Femur (tissue), 1 donor: ENCODE results near the gene NANOS3.

Experiments used
- DNase-seq: peaks from one replicate; pipeline ENCODE4 v3.0.0-alpha.2; 2017

Gene NANOS3

DNA sequence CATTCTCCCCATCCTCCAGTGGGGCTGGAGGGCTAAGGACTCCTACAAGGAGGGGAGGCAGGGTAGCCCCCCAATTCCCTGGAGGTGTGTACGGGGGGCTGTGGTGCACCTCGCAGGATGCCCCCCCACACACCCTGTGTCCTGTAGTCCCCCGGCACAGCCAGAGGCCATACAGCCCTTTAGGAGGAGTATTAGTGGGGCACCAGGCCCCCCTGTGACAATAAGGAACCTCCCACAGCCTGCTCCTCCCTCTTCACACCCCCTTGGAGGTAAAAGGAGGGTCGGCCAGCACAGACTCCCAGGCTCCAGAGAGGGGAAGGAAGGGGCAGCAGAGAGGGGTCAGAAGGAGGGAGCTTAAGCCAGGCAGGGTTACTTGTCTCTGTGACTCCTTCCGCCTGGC lies at the start of gene NANOS3:
TSS of gene NANOS3 (plus strand) at position 301 of the 400 bp plus-strand sequence. CDS start 115 bp downstream, outside the sequence.
- DNase-seq = peak; percentile 22

DNA sequence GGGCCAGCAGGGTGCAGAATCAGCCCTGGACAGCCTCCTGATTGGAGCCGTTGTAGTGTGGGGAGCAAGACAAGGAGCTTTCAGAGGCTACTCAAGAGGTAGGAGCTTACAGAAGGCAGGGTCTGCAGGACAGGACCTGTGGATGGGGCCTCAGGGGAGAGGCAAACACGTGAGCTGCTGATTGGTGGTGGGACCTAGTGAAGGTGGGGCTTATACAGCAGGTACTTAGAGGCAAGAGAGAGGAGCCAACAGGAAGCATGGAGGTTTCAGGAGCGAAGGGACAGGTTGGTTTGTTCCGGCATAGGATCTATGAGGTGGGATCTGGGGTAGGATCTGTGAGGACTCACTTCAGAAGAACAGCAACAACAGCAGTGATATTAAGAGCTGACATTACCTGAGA lies 49.3 kb upstream of the NANOS3 start:
- no peak for DNase-seq

DNA sequence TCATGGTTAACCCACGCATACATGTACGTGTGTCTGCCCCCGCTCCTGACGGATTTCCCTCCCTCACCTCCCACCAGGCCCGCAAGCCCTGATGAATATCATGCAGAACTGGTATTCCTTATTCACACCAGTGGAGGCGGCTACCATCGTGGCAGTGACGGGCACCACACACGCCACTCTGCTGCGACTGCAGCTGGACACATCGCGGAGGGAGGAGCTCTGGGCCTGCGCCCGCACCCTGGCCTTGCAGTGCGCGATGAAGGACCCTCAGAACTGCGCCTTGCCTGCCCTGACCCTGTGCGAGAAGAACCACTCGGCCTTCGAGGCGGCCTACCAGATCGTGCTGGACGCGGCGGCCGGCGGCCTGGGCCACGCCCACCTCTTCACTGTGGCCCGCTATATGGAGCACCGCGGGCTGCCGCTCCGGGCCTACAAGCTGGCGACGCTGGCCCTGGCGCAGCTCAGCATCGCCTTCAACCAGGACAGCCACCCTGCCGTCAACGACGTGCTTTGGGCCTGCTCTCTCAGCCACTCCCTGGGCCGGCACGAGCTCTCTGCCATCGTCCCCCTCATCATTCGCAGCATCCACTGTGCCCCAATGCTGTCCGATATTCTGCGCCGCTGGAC lies 46.7 kb upstream of the NANOS3 start:
- DNase-seq = peak; percentile 45

DNA sequence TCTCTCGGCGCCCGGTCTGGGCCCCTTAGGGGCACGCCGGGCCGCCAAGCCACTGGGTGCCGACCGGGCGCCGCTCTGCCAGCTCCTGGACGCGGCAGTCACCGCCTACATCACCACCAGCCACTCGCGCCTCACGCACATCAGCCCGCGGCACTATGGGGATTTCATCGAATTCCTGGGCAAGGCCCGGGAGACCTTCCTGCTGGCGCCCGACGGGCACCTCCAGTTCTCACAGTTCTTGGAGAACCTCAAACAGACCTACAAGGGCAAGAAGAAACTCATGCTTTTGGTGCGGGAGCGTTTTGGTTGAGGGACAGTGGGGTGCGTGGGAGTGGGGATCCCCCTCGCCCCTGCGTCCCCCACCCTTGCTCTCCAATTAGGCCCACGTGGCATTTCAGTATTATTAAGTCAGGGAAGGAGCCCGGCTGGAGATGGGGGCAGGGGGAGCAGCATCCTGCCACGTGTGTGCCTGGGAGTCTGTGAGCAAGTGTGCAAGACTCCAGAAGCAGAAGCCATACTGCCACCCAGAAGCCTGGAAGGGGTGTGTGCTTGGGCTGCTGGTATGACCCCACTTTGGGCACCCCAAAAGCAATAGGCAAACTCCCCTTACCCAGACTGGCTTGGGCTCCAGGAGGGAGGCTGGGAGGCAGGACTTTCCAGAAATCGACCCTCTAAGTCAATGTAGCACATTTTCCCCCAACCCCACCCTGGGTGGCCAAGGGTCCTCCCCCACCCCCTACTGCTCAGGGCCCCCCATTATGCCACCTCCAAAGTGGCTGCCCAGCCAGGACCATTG lies 46.0 kb upstream of the NANOS3 start:
- DNase-seq = peak; percentile 60

DNA sequence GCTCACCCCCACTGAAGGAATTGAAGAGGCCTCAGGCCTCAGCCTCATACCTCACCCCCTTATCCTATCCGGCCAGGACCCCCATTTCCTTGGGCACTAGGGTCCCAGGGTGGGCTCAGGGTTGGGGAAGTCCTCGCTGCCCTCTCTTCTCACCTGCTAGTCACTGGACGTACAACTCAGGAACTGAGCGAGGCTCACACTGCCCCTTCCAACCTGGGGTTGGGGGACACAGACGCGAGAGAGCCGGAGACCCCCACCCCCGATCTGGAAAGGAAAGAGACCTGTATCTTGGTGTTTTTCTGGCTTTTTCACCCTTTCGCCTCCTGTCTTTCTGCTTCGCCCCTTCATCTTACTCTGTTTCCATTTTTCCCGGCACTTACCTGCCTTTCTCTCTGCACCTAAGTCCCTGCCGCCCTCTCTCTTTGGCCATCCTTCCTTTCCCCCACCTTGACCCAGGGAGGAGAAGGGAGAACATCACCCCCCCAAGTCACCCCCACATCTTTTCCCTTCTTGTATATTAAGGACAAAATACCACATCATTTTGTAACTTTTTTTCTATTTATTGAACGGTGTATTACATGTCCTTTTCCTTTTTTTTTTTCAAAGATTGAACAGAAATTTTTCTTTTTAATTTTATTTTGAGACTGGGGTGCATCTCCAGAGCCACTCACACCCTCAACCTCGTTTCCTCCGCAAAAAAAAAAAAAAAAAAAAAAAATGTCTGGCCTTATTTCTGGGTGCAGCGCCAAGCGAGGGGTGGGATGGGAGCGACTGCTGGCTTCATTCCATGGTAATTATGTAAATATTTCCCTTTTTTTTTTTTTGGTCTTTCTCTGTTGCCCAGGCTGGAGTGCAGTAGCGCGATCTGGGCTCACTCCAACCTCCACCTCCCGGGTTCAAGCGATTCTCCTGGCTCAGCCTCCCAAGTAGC lies 45.1 kb upstream of the NANOS3 start:
- DNase-seq = peak; percentile 44

DNA sequence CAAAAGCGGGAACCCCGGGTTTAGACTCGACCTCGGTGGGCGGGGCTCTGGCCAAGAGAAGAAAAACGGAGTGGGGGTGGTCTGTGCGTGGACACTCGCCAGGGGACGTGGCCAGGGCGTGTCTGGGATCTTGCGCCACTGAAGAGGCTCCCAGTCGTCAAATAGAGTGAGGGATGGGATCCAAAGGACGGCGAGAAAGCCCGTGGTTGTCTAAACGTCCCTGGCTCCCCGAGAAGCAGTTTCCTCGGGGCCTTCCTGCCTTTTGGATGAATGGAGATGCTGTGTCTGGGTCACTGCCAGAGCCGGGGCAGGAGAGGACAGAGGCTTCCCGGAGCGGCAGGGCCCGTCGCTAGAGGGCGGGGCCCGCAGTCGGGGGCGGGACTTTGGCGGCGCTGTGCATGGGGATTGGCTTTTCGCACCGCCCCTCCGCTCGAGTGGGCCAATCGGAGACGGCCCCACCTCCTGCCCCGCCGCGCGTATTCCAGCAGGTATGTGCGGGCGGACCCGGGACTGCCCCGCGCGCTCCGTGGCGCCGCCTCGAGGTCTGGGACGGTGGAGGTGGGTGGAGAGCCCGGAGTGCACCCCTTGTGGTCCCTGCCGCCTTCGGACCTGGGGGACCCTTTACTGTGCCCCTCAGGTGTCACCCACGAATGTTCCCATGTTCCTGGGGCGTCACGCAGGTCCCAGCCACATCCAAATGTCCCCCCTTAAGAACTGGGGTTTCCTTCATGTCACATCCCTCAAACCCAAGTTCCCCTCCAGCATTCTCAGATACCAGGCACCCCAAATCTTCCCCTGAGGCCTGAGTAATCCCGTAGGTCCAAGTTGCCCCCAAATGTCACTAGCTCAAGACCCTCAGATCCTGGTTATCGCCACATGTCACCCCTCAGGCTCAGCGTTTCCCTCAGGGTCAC lies 43.3 kb upstream of the NANOS3 start:
- DNase-seq = peak; percentile 95

DNA sequence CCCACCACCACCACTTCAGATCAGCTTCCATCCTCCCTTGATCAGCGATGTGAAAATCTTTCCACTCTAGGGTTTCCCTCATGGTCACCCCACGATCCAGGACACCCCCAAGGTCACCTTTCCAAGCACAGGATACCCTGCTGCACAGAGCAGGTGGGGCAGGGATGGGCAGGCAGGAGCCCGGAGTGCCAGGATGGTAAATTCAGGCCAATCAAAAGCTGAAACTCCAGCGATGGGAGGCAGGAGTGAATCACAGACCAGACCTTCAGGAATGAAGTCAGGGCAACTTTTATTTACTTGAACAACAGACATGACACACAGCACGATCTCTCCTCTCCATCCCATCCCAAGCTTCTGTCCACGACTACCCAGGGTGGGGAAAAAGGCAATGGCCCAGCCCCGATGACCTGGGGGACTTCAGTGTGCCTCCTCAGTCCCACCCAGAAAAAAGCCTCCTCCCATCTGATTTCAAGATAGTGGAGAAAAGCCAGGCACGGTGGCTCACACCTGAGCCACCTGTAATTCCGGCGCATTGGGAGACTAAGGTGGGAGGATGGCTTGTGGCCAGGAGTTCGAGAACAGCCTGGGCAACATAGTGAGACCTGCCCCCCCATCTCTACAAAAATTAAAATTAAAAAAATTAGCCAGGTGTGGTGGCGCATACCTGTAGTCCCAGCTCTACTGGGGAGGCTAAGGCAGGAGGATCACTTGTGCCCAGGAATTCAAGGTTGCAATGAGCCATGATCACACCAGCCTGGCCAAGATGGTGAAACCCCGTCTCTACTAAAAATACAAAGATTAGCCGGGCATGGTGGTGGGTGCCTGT lies 42.5 kb upstream of the NANOS3 start:
- DNase-seq = peak; percentile 35

DNA sequence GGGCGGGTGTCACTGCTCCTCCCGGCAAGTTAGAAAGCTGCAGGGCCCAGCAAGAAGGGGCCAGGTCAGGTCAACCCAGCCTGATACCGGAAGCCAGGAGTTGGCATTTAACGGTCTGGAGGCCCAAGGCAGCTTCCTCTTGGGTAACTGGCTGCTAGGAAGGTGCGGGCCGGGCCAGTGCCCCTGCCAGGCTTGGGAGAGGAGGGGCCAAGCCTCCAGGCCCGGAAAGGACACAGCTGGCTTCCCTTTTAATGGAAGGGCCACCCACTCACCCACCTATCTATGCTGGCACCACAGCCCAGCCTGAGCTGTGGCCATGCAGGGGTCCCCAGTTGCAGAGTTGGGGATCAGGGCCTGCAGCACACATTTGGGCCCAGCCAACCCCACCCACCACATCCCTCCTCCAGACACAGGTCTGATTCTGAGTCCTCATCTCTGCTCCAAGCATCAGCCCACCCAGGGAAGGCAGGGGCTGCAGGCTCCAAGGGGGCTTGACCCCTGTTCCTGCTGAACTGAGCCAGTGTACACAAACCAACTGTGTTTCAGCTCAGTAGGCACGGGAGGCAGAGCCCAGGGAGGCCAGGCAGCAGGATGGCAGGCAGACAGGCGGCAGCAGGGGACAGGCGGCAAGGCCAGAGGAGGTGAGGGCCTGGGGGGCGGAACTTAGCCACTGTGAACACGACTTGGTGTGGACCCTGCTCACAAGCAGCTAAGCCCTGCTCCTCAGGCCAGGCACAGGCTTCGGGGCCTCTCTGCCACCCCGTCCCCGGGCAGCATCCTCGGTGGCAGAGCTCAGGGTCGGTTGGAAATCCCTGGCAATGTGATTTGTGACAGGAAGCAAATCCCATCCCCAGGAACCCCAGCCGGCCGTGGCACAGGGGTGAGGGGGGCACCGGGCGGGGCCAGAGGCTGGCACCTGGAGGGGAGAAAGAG lies 40.9 kb upstream of the NANOS3 start:
- peak; percentile 74 for DNase-seq

DNA sequence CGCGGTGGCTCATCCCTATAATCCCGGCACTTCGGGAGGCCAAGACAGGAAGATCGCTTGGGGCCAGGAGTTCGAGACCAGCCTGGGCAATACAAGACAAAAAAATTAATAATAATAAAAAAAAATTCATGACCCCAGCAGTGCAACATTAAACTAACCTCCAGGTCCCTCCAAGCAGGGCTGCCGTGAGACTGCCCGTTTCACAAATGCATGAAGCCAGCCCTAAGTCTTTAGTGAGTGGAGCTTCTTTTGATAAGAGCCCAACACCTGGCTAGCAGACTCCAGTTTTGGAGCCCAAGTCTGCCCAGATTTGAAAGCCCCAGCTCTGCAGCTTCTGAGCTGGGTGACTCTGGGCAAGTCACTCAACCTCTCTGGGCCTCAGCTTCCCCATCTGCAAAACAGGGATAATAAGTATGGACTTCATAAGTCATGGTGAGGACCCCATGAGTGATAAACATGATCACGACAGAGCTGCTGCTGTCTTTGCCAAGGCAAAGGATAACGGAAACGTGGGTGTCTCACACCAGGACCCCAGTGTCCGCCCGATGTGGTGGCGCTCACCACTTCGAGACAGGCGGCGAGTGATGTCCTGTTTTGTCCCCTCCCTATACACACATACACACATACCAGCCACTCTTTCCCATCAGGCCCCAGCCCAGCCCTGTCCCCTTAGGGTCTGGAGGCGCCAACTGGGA lies 38.4 kb upstream of the NANOS3 start:
- no peak for DNase-seq

DNA sequence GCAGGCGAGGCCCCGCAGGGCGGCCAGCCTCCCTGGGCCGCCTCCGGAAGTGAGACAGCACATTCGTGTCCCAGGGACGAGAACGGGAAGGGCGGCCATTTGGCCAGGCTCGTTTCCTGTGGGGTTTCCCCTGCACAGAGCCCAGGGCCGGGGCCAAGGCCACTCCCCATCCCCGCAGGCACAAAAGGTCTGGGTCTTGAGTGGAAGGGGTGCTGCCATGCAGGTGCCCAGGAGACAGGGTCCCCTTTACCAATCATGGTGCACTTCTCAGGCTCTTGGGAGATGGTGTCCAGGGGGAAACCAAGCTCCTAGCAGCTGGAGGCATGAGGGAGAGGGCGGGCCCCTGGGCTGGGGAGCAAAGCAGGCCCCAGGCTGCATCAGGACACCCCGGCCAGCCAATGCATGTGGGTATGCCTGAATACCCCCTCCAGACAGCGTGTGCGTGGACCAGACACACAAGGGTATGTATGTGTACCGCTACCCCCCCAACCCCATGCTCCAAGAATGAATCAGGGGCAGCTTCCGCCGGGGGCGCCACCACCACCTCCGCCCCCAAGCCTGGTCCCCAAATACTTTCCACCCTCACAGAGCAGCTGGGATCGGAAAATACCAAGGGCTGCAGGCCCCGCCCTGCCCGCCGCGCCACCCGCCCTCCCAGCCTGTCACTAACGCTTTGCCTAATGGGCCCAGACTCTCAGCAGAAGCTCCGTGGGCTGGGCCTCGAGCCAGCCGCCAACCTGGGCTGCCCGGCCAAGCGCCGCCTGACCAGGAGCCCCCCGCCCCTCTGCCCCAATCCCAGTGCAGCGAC lies 37.6 kb upstream of the NANOS3 start:
- peak; percentile 93 for DNase-seq

DNA sequence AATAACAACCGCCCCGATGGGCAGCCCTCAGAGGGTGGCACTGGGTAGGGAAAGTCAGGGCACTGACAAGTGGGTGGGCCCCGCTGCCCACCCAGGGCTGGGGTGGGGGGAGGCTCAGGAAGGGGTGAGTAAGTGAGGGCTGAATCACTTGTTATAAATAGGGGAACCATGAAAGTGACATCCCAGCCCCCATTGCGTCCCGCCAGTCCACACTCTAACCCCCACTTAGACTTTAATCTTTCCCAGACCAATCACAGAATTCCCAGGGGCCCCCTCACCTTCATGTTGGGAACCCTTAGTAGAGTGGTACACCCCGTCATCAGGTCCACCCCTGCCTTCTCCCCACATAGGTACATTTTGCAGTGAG lies 37.0 kb upstream of the NANOS3 start:
- DNase-seq = no peak

DNA sequence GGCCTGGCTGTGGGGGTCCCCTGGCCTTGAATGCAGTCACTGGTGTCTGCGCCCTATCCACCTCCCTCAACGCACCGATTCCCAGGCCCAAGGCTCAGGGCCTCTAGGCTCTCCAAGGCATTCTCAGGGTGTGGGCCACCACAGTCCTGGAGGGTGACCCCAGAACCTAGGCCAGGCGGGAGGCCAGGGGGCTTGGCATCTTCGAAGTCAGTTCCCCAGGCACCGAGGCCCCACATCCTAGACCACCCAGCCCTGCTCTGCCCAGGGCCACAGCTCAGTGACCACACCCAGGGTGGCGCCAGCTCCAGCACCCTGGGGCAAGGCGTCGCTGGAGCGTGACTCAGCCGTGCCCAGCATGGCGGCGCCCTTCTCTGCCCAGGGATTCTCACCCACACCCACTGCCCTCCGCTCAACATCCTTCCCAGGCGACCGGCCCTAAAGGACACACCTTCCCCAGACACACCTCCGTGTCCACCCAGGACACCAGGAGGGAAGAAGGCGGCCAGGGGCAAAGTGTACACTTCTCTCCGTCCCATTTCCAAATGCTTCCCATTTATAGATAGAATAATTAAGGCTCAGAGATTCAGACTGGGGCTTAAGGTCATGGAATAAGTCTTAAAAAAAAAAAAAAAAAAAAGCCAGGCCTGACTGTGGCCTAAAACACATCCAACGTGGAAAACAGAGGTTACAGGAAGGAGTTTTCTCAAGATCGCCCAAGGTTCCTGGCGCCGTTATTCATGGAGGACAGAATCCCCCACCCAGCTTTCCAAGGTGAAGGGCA lies 36.4 kb upstream of the NANOS3 start:
- DNase-seq = peak; percentile 66

DNA sequence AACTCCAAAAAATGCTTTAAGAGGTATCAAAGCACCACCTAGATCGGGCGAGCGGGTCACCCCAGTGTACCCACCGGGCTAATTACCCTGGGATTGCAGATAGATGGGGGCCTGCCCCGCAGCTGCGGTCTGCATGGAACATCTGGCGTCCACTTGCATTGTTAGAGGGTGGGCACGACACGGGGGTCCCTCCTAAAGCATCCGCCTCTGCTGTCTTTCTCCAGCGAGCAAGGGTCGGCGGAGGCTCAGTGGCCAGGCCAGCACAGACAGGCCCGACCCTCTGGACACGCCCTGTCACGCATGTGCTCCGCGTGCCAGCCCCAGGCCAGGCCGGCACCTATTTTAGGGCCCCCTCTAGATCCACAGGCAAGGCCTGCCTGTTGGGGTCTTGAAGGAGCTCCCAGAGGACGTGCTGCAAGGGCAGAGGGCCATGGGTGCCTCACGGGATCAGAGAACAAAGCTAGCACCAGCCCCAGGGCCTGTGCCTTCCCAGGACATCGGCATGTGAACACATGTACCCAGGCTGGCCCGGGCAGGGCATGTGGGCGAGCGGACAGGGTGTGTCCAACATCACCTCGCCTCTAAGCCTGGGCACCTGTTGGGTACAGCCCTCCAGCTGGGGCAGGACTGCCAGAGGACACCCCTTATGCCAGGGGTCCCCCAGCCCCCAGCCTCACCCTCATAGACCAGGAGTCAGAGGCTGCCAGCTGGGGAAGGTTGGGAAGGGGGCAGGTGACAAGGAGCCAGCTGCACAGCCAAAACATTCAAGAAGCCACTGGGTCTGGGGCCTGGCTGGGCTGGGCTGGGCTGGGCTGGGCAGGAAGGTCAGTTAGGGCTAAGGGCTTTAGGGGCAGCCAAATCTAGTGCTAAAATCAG lies 35.6 kb upstream of the NANOS3 start:
- peak; percentile 72 for DNase-seq

DNA sequence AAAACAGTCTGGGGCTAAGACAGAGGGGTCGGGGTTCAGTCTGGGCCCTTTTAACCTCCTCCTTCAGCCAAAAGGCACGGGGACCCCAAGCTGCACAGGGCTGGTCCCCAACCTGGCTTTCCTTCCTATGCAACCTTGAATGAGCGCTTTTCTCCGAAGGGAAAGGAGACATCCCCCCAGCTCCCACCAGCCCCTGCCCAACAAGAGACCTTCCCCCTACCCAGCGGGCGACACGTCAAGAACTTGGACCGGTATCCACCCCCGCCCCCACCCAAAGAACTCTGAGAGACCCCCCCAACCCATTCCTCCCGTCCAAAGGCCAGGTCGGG lies 35.0 kb upstream of the NANOS3 start:
- DNase-seq = no peak

DNA sequence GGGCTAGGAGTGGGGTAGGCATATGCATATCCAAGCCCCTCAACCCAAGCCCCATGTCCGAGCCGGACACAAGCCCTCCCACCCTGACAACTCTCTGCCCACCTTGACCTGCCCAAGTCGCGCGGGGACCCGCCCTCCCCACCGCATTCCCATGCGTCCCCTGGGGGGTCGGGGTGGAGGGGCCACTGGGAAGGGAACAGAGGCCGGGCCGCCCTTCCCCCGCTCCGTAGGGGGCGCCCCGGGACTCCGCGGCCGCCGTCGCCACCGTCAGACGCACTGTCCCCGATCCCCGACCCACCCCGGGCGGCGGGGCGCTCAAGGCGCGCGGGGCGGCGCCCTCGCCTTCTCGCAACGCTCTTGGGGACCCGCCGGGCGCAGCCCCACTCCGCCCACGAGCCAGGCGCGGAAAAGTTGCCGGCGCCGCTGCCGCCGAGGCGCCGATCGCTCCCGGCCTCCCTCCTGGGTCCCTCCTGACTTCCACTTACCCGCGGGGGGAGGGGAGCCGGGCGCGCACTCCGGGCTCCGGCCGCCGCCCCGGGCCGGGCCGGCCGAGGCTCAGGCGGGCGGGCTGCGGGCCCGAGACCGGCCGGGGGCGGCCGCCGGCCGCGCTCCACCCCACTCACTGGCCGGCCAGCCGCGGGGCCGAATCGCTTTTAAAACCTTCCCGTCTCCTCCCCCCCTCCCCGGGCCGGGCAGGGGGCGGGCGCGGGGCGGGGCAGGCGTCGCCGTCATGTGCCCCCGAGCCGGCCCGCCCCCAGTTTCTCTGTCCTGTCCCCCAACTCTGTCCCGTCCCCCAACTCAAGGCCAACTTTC lies 34.4 kb upstream of the NANOS3 start:
- DNase-seq = peak; percentile 93
